Thyroid gland (tissue), 4 donors: ENCODE data around the gene NPTN.

ENCODE experiments used
- POLR2A ChIP-seq, 2 donors: fragments of 450-650 bp; IDR thresholded peaks; one replicate each; pipeline ENCODE4 v1.6.1; 2017; ENCODE audit warnings: antibody characterized with exemption in 2 of 2, mild to moderate bottlenecking in 2 of 2, moderate library complexity in 1 of 2
- TF ChIP-seq, protein P1 (sequence below), 6 experiments: fragments of 200-600 bp in 3 of 6; fragments of 450-650 bp in 3 of 6; sonication (generic) in 3 of 6; IDR thresholded peaks; one replicate each; pipeline ENCODE4 v1.5.1; 2016 to 2019; ENCODE audit warnings: antibody characterized with exemption in 6 of 6, mild to moderate bottlenecking in 2 of 6, inconsistent platforms in 1 of 6, moderate library complexity in 1 of 6

DNA sequence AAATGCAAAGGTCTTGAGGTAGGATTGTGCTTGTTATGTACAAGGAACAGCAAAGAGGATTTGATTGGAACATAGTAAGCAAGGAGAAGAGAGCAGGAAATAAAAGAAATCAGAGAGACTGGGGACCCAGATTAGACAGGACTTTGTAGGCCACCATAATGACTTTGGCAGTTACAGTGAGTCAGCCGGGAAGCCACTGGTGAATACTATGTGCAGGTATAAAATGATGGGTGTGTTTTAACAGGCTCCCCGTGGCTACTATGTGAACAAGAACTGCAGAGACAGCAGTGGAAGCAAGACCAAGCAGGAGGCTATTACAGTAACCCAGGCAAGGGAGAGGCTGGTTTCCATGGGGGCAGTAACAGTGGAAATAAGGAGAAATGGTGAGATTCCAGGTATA lies 55.2 kb downstream of the NPTN start:
- TF ChIP-seq, protein P1, sequence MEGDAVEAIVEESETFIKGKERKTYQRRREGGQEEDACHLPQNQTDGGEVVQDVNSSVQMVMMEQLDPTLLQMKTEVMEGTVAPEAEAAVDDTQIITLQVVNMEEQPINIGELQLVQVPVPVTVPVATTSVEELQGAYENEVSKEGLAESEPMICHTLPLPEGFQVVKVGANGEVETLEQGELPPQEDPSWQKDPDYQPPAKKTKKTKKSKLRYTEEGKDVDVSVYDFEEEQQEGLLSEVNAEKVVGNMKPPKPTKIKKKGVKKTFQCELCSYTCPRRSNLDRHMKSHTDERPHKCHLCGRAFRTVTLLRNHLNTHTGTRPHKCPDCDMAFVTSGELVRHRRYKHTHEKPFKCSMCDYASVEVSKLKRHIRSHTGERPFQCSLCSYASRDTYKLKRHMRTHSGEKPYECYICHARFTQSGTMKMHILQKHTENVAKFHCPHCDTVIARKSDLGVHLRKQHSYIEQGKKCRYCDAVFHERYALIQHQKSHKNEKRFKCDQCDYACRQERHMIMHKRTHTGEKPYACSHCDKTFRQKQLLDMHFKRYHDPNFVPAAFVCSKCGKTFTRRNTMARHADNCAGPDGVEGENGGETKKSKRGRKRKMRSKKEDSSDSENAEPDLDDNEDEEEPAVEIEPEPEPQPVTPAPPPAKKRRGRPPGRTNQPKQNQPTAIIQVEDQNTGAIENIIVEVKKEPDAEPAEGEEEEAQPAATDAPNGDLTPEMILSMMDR (IDR thresholded peaks at IDR 0.05), result no peak
- no peak for TF ChIP-seq POLR2A (IDR thresholded peaks at IDR 0.05)
